C1 segment of cervical spinal cord (tissue), 14 donors: ENCODE measurements around the gene DEAF1.
A peak's percentile ranks its signal among the peaks of the same experiment; 100 is the strongest.
"Not testable (repeated sequence)": the region's sequence is repeated elsewhere in the genome, so short reads cannot be mapped to it uniquely, and the experiment has no call there.

Experiments
- DNase-seq, 14 donors: peaks; one replicate each; lab custom pipeline; 2025; lab: John Stamatoyannopoulos, UW

The DEAF1 gene

GRCh38 chr11:694563-695287 lies at the start of gene DEAF1:
Gene DEAF1 (minus strand): TSS chr11:695222. CDS start chr11:695047, 175 bp downstream.
- peak; percentile 90 to 99 (median 96) for DNase-seq

GRCh38 chr11:742571-743201 lies 47.7 kb upstream of the DEAF1 start:
- DNase-seq, result no peak

- no peak for DNase-seq
Measured at GRCh38 chr11:742156-742546, 47.1 kb upstream of the DEAF1 start.

GRCh38 chr11:737899-738298 lies 42.9 kb upstream of the DEAF1 start:
- DNase-seq, result not testable (repeated sequence)

- peak in 4 of 14 donors; percentile 23 to 38 (median 30) for DNase-seq
Measured at GRCh38 chr11:737366-737765, 42.3 kb upstream of the DEAF1 start.

GRCh38 chr11:734541-734940 lies 39.5 kb upstream of the DEAF1 start:
- DNase-seq, result not testable (repeated sequence)

- no peak for DNase-seq
Measured at GRCh38 chr11:733072-733471, 38.0 kb upstream of the DEAF1 start.

GRCh38 chr11:729492-730074 lies 34.6 kb upstream of the DEAF1 start:
- peak in 11 of 14 donors; percentile 46 to 80 (median 69) for DNase-seq

- DNase-seq, result no peak
Measured at GRCh38 chr11:728901-729491, 34.0 kb upstream of the DEAF1 start.

- DNase-seq, result peak in 12 of 14 donors; percentile 38 to 81 (median 68)
Measured at GRCh38 chr11:727859-728748, 33.1 kb upstream of the DEAF1 start.

- no peak for DNase-seq
Measured at GRCh38 chr11:727281-727701, 32.3 kb upstream of the DEAF1 start.

GRCh38 chr11:726278-727220 lies 31.5 kb upstream of the DEAF1 start:
- no peak for DNase-seq

- no peak for DNase-seq
Measured at GRCh38 chr11:725624-726202, 30.7 kb upstream of the DEAF1 start.

GRCh38 chr11:724778-725386 lies 29.9 kb upstream of the DEAF1 start:
- DNase-seq, result no peak

- no peak for DNase-seq
Measured at GRCh38 chr11:724049-724777, 29.2 kb upstream of the DEAF1 start.

- peak in 1 of 14 donors; percentile 20 for DNase-seq
Measured at GRCh38 chr11:723120-723883, 28.3 kb upstream of the DEAF1 start.

GRCh38 chr11:722346-722811 lies 27.4 kb upstream of the DEAF1 start:
- no peak for DNase-seq
